Activated CD8-positive, alpha-beta T cell treated with anti-CD3 and anti-CD28 coated beads for 36 hours (primary cell): ENCODE data around the gene FAM167B. TPM values are rescaled to one million over a fixed set of nuclear protein-coding genes. Genes with fewer than 3 reads are reported as not detected.

ENCODE experiments used
- ATAC-seq: fragments of 200-7000 bp; cut with Tn5 transposase; one replicate; pipeline ENCODE4 v1.10.0; 2021; ENCODE audit warnings: mild to moderate bottlenecking, moderate library complexity
- CTCF ChIA-PET: fragments of 350-600 bp; sonication (Branson Sonifier 250); formaldehyde crosslinking; loops from one replicate; lab custom pipeline; 2021; ENCODE audit warnings: antibody characterized with exemption; lab: Charles Lee
- POLR2A ChIA-PET: fragments of 350-600 bp; sonication (Branson Sonifier 250); formaldehyde crosslinking; loops from one replicate; lab custom pipeline; 2021; ENCODE audit warnings: antibody characterized with exemption; lab: Charles Lee
- DNase-seq: peaks from one replicate; pipeline ENCODE4 v3.0.0-alpha.2; 2020
- H3K27ac Mint-ChIP-seq: one replicate; pipeline ENCODE4 v1.8.0; 2021; ENCODE audit warnings: mild to moderate bottlenecking, mixed read lengths
- H3K27me3 Mint-ChIP-seq: one replicate; pipeline ENCODE4 v1.8.0; 2021; ENCODE audit warnings: mixed read lengths
- H3K36me3 Mint-ChIP-seq: one replicate; pipeline ENCODE4 v1.8.0; 2021; ENCODE audit warnings: low read depth, mixed read lengths
- H3K4me1 Mint-ChIP-seq: one replicate; pipeline ENCODE4 v1.8.0; 2021; ENCODE audit warnings: low read depth, mixed read lengths
- H3K4me3 Mint-ChIP-seq: one replicate; pipeline ENCODE4 v1.8.0; 2021; ENCODE audit warnings: mild to moderate bottlenecking, moderate library complexity, mixed read lengths
- H3K9me3 Mint-ChIP-seq: one replicate; pipeline ENCODE4 v1.8.0; 2021; ENCODE audit warnings: mixed read lengths
- CTCF ChIP-seq: fragments of 200-600 bp; IDR thresholded peaks from one replicate; pipeline ENCODE4 v1.8.0; 2022; ENCODE audit warnings: antibody characterized with exemption, mild to moderate bottlenecking
- intact Hi-C: fragments of 100-400 bp; cut with micrococcal nuclease; formaldehyde crosslinking; loops from one replicate; pipeline ENCODE4 v1.10.0; 2022
- total RNA-seq, 2 experiments: library from RNA; stranded (reverse); gene quantifications; one replicate each; pipeline ENCODE4 v1.2.3, GENCODE V29; 2021

The FAM167B gene
- total RNA-seq, 2 experiments from 2014 or later: 0.38 to 0.89 TPM

GRCh38 chr1:32221980-32222755, 24.9 kb upstream of the FAM167B start, which contains the start of the genes EIF3I and TMEM234:
TSS of gene EIF3I (plus strand) at chr1:32222407. CDS start at chr1:32222442, 35 bp downstream.
TSS of gene TMEM234 (minus strand) at chr1:32222353. CDS start at chr1:32222322, 31 bp downstream.
- ATAC-seq: peak; percentile 95
- ChIA-PET POLR2A (interaction anchor here (0.7 to 2.1 kb wide), 6 partner anchors 10 to 215 kb away, joined by 3 to 8 read pairs (median 4); partner anchors contain the start of gene MARCKSL1), CTCF (interaction anchor here (2.3 kb wide), 1 partner anchor 27 kb away, joined by 12 read pairs; no protein-coding TSS in a partner anchor)
- no peaks in the 10 kb centered on the region for H3K27me3 Mint-ChIP-seq
- H3K36me3 Mint-ChIP-seq: peaks cover 27% of the 10 kb centered on the region
- no peaks in the 10 kb centered on the region for H3K9me3 Mint-ChIP-seq
- peak; percentile 96 for DNase-seq
- intact Hi-C loops: no loop called here
- H3K4me1 Mint-ChIP-seq: peaks cover 33% of the 10 kb centered on the region
- no peak for TF ChIP-seq CTCF
- peak within 1 kb of the TSS; percentile 96 for H3K4me3 Mint-ChIP-seq
- peak within 1 kb of the TSS; percentile 98 for H3K27ac Mint-ChIP-seq

DNA sequence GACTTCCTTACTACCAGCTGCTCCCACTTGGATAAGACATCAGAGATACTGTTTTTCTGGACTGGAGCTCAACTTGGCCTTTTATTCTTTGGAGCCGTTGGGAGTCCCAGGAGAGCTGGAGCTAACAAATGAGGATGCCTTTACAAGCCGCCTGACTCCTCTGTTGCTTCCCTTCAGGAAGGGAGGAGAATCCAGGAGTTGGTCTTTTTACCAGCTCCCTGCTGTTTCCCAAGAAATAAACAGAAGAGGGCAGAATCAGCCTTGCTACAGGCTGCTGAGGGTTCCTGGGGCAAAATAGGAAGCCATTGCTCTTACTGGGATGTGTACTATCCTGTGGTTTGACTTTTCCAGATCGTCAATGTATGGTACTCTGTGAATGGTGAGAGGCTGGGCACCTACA, 23.3 kb upstream of the FAM167B start:
- Mint-ChIP-seq H3K4me3 (peak overlapping the region; percentile 96), H3K27me3 (no peaks in the 10 kb centered on the region), H3K9me3 (no peaks in the 10 kb centered on the region), H3K27ac (peak overlapping the region; percentile 98), H3K36me3 (peaks cover 40% of the 10 kb centered on the region), H3K4me1 (peaks cover 33% of the 10 kb centered on the region)
- no peak for TF ChIP-seq CTCF
- intact Hi-C loops: no loop called here
- no peak for ATAC-seq
- POLR2A ChIA-PET: interaction anchor here (0.8 to 2.1 kb wide), 8 partner anchors 9 to 113 kb away, joined by 3 to 8 read pairs (median 4); partner anchors contain the start of genes CCDC28B, LCK and MARCKSL1
- no peak for DNase-seq
- CTCF ChIA-PET: interaction anchor here (0.6 to 1.4 kb wide), 4 partner anchors 17 to 112 kb away, joined by 3 to 5 read pairs (median 3); partner anchors contain the start of gene MARCKSL1

DNA sequence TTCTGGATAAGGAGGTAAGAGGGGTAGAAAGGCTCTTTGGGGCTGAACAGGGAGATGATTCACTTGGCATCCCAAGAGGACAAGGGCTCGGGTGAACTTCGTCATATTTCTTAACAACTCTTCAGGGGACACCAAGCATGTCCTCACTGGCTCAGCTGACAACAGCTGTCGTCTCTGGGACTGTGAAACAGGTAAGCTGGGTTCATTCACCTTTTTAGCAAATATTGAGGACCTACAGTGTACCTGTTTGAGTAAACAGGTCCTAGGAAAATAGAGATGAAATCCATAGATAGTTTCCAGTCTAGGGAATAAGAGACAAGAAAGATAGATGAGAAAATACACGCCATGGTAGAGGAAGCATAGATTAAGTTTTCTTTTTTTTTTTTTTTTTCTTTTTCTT, 22.7 kb upstream of the FAM167B start:
- Mint-ChIP-seq H3K9me3 (no peaks in the 10 kb centered on the region), H3K4me1 (peaks cover 33% of the 10 kb centered on the region), H3K27me3 (no peaks in the 10 kb centered on the region), H3K36me3 (peaks cover 45% of the 10 kb centered on the region), H3K4me3 (peak overlapping the region; percentile 96), H3K27ac (peak overlapping the region; percentile 98)
- intact Hi-C loops: no loop called here
- TF ChIP-seq CTCF: no peak
- DNase-seq (no peak), ATAC-seq (no peak)
- ChIA-PET CTCF (interaction anchor here (1.4 to 1.9 kb wide), 3 partner anchors 8 to 112 kb away, joined by 3 to 5 read pairs (median 4); partner anchors contain the start of gene MARCKSL1), POLR2A (interaction anchor here (0.9 to 2.1 kb wide), 4 partner anchors 16 to 112 kb away, joined by 4 to 8 read pairs (median 4); partner anchors contain the start of gene MARCKSL1)

DNA sequence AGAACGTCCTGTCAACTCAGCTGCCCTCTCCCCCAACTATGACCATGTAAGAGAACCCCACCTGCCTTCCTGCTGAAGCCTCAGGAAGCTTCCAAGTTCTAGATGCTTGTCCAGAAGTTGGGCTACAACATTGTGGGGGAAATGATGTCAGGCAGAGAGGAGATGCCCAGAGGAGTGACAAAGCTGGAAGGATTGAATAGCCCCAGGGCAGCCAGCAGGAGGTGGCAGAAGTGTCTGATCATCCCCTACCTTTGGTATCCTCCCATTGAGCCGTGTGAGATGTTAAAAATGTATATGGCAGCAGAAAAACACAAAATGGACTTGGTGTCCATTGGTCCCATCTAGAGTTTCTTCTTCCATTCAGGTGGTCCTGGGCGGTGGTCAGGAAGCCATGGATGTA, 18.3 kb upstream of the FAM167B start:
- no peak for DNase-seq
- no peaks in the 10 kb centered on the region for H3K27me3 Mint-ChIP-seq
- no peak for TF ChIP-seq CTCF
- intact Hi-C loops: no loop called here
- H3K27ac Mint-ChIP-seq: peak overlapping the region; percentile 16
- H3K9me3 Mint-ChIP-seq: no peaks in the 10 kb centered on the region
- ChIA-PET POLR2A (interaction anchor here (1.0 to 2.3 kb wide), 3 partner anchors 12 to 42 kb away, joined by 4 to 16 read pairs (median 7); no protein-coding TSS in a partner anchor), CTCF (interaction anchor here (1.2 to 3.2 kb wide), 5 partner anchors 11 to 20 kb away, joined by 3 to 17 read pairs (median 9); no protein-coding TSS in a partner anchor)
- peaks cover 14% of the 10 kb centered on the region for H3K4me1 Mint-ChIP-seq
- H3K36me3 Mint-ChIP-seq: peaks cover 37% of the 10 kb centered on the region
- no peak for ATAC-seq
- no peak overlapping the region for H3K4me3 Mint-ChIP-seq
